SK-N-SH (cell line): ENCODE measurements around the gene RGSL1. TPM values are rescaled to one million over a fixed set of nuclear protein-coding genes. Genes with fewer than 3 reads are reported as not detected.

Experiments
- CTCF ChIA-PET: fragments of 300-600, 350-600 bp; formaldehyde crosslinking; extraction: SDS; loops from one replicate; lab custom pipeline; 2021; lab: Yijun Ruan, JAX
- POLR2A ChIA-PET: fragments of 350-600 bp; sonication (Branson Sonifier 250); formaldehyde crosslinking; extraction: SDS; loops from one replicate; lab custom pipeline; 2020; ENCODE audit warnings: antibody characterized with exemption, inconsistent platforms; lab: Yijun Ruan, JAX
- DNase-seq: peaks from one replicate; pipeline ENCODE4 v3.0.0; 2012
- H2AFZ ChIP-seq: fragments of 200-600 bp; sonication (generic); 2 replicates; pipeline ENCODE4 v1.8.1; 2016; ENCODE audit warnings: antibody characterized with exemption, mild to moderate bottlenecking, low read depth
- H3F3A ChIP-seq: fragments of 200-600 bp; sonication (generic); replicated peaks from 2 replicates; pipeline ENCODE3; 2016; ENCODE audit warnings: antibody characterized with exemption, mild to moderate bottlenecking; ENCODE audit not compliant: insufficient read depth
- H3K27ac ChIP-seq, 2 experiments: fragments of 200-500 bp in 1 of 2; fragments of 200-600 bp in 1 of 2; sonication (Bioruptor generic) in 1 of 2; sonication (generic), shearing (Covaris generic) in 1 of 2; 2 replicates each; pipeline versions ENCODE4 v1.5.1 to v1.6.1; 2014 to 2016; ENCODE audit warnings: low read depth in 2 of 2, inconsistent platforms in 1 of 2, low read length in 1 of 2, mild to moderate bottlenecking in 1 of 2, mixed read lengths in 1 of 2
- H3K27me3 ChIP-seq: fragments of 200-600 bp; sonication (generic), shearing (Covaris generic); 2 replicates; pipeline ENCODE4 v1.6.1; 2016; ENCODE audit warnings: mixed run types; ENCODE audit not compliant: insufficient read depth
- H3K36me3 ChIP-seq, 2 experiments: fragments of 200-500 bp in 1 of 2; fragments of 200-600 bp in 1 of 2; sonication (Bioruptor generic) in 1 of 2; sonication (generic) in 1 of 2; replicated peaks in 1 of 2; 2 replicates each; pipeline versions ENCODE3 to v1.5.1; 2014 to 2016; ENCODE audit warnings: low read length in 1 of 2, mild to moderate bottlenecking in 1 of 2; ENCODE audit not compliant: insufficient read depth in 2 of 2, control insufficient read depth in 1 of 2
- H3K4me1 ChIP-seq, 2 experiments: fragments of 200-500 bp in 1 of 2; fragments of 200-600 bp in 1 of 2; sonication (Bioruptor generic) in 1 of 2; sonication (generic), shearing (Covaris generic) in 1 of 2; 2 replicates each; pipeline versions ENCODE4 v1.5.1 to v1.6.1; 2014 to 2016; ENCODE audit warnings: low read depth in 1 of 2, low read length in 1 of 2, mixed run types in 1 of 2; ENCODE audit not compliant: insufficient read depth in 2 of 2, control insufficient read depth in 1 of 2
- H3K4me2 ChIP-seq: fragments of 200-600 bp; sonication (generic), shearing (Covaris generic); 2 replicates; pipeline ENCODE4 v1.6.1; 2017; ENCODE audit warnings: mixed run types
- H3K4me3 ChIP-seq, 2 experiments: fragments of 200-500 bp in 1 of 2; fragments of 200-600 bp in 1 of 2; sonication (Bioruptor generic) in 1 of 2; sonication (generic), shearing (Covaris generic) in 1 of 2; 2 replicates each; pipeline versions ENCODE4 v1.5.1 to v1.8.1; 2014 to 2016; ENCODE audit warnings: low read depth in 2 of 2, inconsistent platforms in 1 of 2, low read length in 1 of 2, mild to moderate bottlenecking in 1 of 2, mixed read lengths in 1 of 2, moderate library complexity in 1 of 2
- H3K79me2 ChIP-seq: fragments of 200-600 bp; sonication (generic); 2 replicates; pipeline ENCODE4 v1.8.1; 2017; ENCODE audit warnings: mild to moderate bottlenecking; ENCODE audit not compliant: insufficient read depth
- H3K9ac ChIP-seq: fragments of 200-600 bp; sonication (generic); 2 replicates; pipeline ENCODE4 v1.6.1; 2017; ENCODE audit warnings: mixed run types
- H3K9me2 ChIP-seq: fragments of 200-600 bp; sonication (generic); 2 replicates; pipeline ENCODE4 v1.6.1; 2017; ENCODE audit warnings: mixed run types
- H3K9me3 ChIP-seq: fragments of 200-600 bp; sonication (generic); 2 replicates; pipeline ENCODE4 v1.6.1; 2017; ENCODE audit warnings: mixed run types, mild to moderate bottlenecking, moderate library complexity
- H4K20me1 ChIP-seq: fragments of 200-600 bp; sonication (generic); 2 replicates; pipeline ENCODE4 v1.6.1; 2017; ENCODE audit warnings: mild to moderate bottlenecking, mixed run types; ENCODE audit not compliant: insufficient read depth
- EP300 ChIP-seq, 2 experiments: IDR thresholded peaks; 2 replicates each; pipeline versions ENCODE4 v1.4.0 to v1.6.1; 2012; ENCODE audit warnings: borderline replicate concordance in 1 of 2, low read depth in 1 of 2, low read length in 1 of 2
- EZH2phosphoT487 ChIP-seq: fragments of 200-600 bp; sonication (generic); IDR thresholded peaks from 2 replicates; pipeline ENCODE4 v1.6.1; 2017; ENCODE audit warnings: low read depth, mixed run types, mild to moderate bottlenecking, antibody characterized with exemption, moderate library complexity, borderline replicate concordance
- FOXM1 ChIP-seq: IDR thresholded peaks from 2 replicates; pipeline ENCODE4 v1.4.0; 2012; ENCODE audit warnings: low read depth, mild to moderate bottlenecking
- JUND ChIP-seq: IDR thresholded peaks from 2 replicates; pipeline ENCODE4 v1.4.0; 2012
- MEF2A ChIP-seq: IDR thresholded peaks from 2 replicates; pipeline ENCODE4 v1.4.0; 2012; ENCODE audit warnings: low read depth, borderline replicate concordance
- MXI1 ChIP-seq: IDR thresholded peaks from 2 replicates; pipeline ENCODE4 v1.6.1; 2012; ENCODE audit warnings: mild to moderate bottlenecking, low read depth, low read length, improper control_type of control experiment
- NFIC ChIP-seq: IDR thresholded peaks from 2 replicates; pipeline ENCODE4 v1.4.0; 2012; ENCODE audit warnings: borderline replicate concordance
- POLR2AphosphoS5 ChIP-seq: IDR thresholded peaks from 2 replicates; pipeline ENCODE4 v1.6.1; 2012; ENCODE audit warnings: low read depth, low read length
- RCOR1 ChIP-seq: fragments of 150-350 bp; IDR thresholded peaks from 2 replicates; pipeline ENCODE4 v1.6.1; 2017; ENCODE audit warnings: antibody characterized with exemption, low read length
- RFX5 ChIP-seq: IDR thresholded peaks from 2 replicates; pipeline ENCODE4 v1.6.1; 2012; ENCODE audit warnings: mild to moderate bottlenecking, improper control_type of control experiment, low read length
- RXRA ChIP-seq: IDR thresholded peaks from 2 replicates; pipeline ENCODE4 v1.4.0; 2012; ENCODE audit warnings: low read depth, mild to moderate bottlenecking, borderline replicate concordance
- SMC3 ChIP-seq: IDR thresholded peaks from 2 replicates; pipeline ENCODE4 v1.6.1; 2012; ENCODE audit warnings: low read depth, low read length, improper control_type of control experiment
- TAF1 ChIP-seq: IDR thresholded peaks from 2 replicates; pipeline ENCODE4 v1.6.1; 2012; ENCODE audit warnings: low read depth, mild to moderate bottlenecking, low read length, moderate library complexity, borderline replicate concordance
- TCF12 ChIP-seq: IDR thresholded peaks from 2 replicates; pipeline ENCODE4 v1.4.0; 2012
- polyA plus RNA-seq, 3 experiments: library from polyadenylated mRNA; depleted of rRNA; stranded (reverse); fragments of >200 nt; gene quantifications; 2 replicates each; pipeline ENCODE4 v1.2.3, GENCODE V29; 2012
- TF ChIP-seq, protein P1 (sequence below): fragments of 150-350 bp; IDR thresholded peaks from 2 replicates; pipeline ENCODE4 v1.6.1; 2017; ENCODE audit warnings: antibody characterized with exemption, low read length, low read depth, borderline replicate concordance
- TF ChIP-seq, protein P2 (sequence below): fragments of 150-350 bp; IDR thresholded peaks from 2 replicates; pipeline ENCODE4 v1.6.1; 2016; ENCODE audit warnings: mild to moderate bottlenecking, low read depth, low read length
- TF ChIP-seq, protein P3 (sequence below): IDR thresholded peaks from 2 replicates; pipeline ENCODE4 v1.4.0; 2012; ENCODE audit warnings: low read depth, borderline replicate concordance
- TF ChIP-seq, protein P4 (sequence below): IDR thresholded peaks from 2 replicates; pipeline ENCODE4 v1.4.0; 2012; ENCODE audit warnings: low read depth, borderline replicate concordance
- TF ChIP-seq, protein P5 (sequence below): IDR thresholded peaks from 2 replicates; pipeline ENCODE4; 2012
- TF ChIP-seq, protein P6 (sequence below): fragments of 200-600 bp; sonication (generic); IDR thresholded peaks from 2 replicates; pipeline ENCODE4 v1.6.1; 2017; ENCODE audit warnings: antibody characterized with exemption, mild to moderate bottlenecking, moderate library complexity

The RGSL1 gene
- polyA plus RNA-seq, 1 of the 3 experiments (the other 2 are of a cell fraction) = not detected

DNA sequence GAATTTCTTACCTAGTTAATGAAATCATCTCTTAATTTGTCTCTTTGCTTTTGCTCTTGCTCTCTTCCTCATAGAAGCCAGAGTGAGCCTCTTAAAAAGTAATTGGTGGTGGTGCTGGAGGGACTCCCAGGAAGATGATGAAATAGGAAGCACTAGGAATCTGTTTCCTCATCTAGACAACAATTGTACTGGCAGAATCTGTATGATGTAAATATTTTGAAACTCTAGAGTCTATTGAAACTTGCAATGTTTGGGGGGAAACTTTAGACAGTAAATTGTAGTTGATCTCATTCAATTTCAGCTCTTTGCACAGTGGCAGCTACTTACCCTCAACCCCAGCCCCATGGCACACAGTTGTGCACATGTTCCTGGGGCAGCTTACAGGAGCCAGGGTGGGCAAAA is 10.6 kb downstream of the RGSL1 start:
- Histone ChIP-seq H3K9me3 (no peaks in the 10 kb centered on the region), H3K9me2 (no peaks in the 10 kb centered on the region), H3K4me3 (no peak overlapping the region), H3K27ac (no peak overlapping the region), H3K79me2 (no peaks in the 10 kb centered on the region), H3K36me3 (no peaks in the 10 kb centered on the region), H3F3A (no peaks in the 10 kb centered on the region), H3K4me2 (no peak overlapping the region), H3K4me1 (no peaks in the 10 kb centered on the region), H4K20me1 (no peaks in the 10 kb centered on the region), H3K9ac (no peak overlapping the region), H3K27me3 (no peaks in the 10 kb centered on the region), H2AFZ (no peak overlapping the region)
- DNase-seq = no peak
- POLR2A ChIA-PET = no interaction called here
- CTCF ChIA-PET = interaction anchor here (1.2 kb wide), 1 partner anchor 317 kb away, joined by 3 read pairs; no protein-coding TSS in a partner anchor
- TF ChIP-seq TAF1 (no peak), MXI1 (no peak), POLR2AphosphoS5 (no peak), FOXM1 (no peak), EZH2phosphoT487 (no peak), TCF12 (no peak), RCOR1 (no peak), EP300 (IDR thresholded peaks at IDR 0.05; ENCODE audit: borderline replicate concordance in 1 of 2, low read depth in 1 of 2, low read length in 1 of 2) (no peak), JUND (no peak), RXRA (no peak), SMC3 (no peak), MEF2A (no peak), NFIC (no peak), RFX5 (no peak)
- TF ChIP-seq, protein P1, sequence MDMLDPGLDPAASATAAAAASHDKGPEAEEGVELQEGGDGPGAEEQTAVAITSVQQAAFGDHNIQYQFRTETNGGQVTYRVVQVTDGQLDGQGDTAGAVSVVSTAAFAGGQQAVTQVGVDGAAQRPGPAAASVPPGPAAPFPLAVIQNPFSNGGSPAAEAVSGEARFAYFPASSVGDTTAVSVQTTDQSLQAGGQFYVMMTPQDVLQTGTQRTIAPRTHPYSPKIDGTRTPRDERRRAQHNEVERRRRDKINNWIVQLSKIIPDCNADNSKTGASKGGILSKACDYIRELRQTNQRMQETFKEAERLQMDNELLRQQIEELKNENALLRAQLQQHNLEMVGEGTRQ = no peak
- TF ChIP-seq, protein P2, sequence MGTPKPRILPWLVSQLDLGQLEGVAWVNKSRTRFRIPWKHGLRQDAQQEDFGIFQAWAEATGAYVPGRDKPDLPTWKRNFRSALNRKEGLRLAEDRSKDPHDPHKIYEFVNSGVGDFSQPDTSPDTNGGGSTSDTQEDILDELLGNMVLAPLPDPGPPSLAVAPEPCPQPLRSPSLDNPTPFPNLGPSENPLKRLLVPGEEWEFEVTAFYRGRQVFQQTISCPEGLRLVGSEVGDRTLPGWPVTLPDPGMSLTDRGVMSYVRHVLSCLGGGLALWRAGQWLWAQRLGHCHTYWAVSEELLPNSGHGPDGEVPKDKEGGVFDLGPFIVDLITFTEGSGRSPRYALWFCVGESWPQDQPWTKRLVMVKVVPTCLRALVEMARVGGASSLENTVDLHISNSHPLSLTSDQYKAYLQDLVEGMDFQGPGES = no peak
- TF ChIP-seq, protein P3, sequence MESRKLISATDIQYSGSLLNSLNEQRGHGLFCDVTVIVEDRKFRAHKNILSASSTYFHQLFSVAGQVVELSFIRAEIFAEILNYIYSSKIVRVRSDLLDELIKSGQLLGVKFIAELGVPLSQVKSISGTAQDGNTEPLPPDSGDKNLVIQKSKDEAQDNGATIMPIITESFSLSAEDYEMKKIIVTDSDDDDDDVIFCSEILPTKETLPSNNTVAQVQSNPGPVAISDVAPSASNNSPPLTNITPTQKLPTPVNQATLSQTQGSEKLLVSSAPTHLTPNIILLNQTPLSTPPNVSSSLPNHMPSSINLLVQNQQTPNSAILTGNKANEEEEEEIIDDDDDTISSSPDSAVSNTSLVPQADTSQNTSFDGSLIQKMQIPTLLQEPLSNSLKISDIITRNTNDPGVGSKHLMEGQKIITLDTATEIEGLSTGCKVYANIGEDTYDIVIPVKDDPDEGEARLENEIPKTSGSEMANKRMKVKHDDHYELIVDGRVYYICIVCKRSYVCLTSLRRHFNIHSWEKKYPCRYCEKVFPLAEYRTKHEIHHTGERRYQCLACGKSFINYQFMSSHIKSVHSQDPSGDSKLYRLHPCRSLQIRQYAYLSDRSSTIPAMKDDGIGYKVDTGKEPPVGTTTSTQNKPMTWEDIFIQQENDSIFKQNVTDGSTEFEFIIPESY = no peak
- TF ChIP-seq, protein P4, sequence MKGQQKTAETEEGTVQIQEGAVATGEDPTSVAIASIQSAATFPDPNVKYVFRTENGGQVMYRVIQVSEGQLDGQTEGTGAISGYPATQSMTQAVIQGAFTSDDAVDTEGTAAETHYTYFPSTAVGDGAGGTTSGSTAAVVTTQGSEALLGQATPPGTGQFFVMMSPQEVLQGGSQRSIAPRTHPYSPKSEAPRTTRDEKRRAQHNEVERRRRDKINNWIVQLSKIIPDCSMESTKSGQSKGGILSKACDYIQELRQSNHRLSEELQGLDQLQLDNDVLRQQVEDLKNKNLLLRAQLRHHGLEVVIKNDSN = no peak
- TF ChIP-seq, protein P5, sequence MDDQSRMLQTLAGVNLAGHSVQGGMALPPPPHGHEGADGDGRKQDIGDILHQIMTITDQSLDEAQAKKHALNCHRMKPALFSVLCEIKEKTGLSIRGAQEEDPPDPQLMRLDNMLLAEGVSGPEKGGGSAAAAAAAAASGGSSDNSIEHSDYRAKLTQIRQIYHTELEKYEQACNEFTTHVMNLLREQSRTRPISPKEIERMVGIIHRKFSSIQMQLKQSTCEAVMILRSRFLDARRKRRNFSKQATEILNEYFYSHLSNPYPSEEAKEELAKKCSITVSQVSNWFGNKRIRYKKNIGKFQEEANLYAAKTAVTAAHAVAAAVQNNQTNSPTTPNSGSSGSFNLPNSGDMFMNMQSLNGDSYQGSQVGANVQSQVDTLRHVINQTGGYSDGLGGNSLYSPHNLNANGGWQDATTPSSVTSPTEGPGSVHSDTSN = no peak
- TF ChIP-seq, protein P6, sequence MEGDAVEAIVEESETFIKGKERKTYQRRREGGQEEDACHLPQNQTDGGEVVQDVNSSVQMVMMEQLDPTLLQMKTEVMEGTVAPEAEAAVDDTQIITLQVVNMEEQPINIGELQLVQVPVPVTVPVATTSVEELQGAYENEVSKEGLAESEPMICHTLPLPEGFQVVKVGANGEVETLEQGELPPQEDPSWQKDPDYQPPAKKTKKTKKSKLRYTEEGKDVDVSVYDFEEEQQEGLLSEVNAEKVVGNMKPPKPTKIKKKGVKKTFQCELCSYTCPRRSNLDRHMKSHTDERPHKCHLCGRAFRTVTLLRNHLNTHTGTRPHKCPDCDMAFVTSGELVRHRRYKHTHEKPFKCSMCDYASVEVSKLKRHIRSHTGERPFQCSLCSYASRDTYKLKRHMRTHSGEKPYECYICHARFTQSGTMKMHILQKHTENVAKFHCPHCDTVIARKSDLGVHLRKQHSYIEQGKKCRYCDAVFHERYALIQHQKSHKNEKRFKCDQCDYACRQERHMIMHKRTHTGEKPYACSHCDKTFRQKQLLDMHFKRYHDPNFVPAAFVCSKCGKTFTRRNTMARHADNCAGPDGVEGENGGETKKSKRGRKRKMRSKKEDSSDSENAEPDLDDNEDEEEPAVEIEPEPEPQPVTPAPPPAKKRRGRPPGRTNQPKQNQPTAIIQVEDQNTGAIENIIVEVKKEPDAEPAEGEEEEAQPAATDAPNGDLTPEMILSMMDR = no peak
- TF ChIP-seq, all 33 proteins: peak for 0
